HG03457 (cell line): ENCODE data around the gene ZSWIM6.
A peak's percentile ranks its signal among the peaks of the same experiment; 100 is the strongest.

Experiments used
- ATAC-seq: cut with Tn5 transposase; IDR thresholded peaks from one replicate; pipeline ENCODE4 v1.9.1; 2021; ENCODE audit warnings: moderate number of reproducible peaks; ENCODE audit not compliant: unreplicated experiment

ZSWIM6 gene

GRCh38 chr5:61331407-61332357, at the start of gene ZSWIM6:
TSS of gene ZSWIM6 (plus strand) at chr5:61332258. CDS start at chr5:61332273, 15 bp downstream.
- peak; percentile 78 for ATAC-seq

GRCh38 chr5:61283471-61283870, 48.6 kb upstream of the ZSWIM6 start:
- no peak for ATAC-seq

GRCh38 chr5:61285531-61285930, 46.5 kb upstream of the ZSWIM6 start:
- ATAC-seq: no peak

GRCh38 chr5:61286446-61287132, 45.5 kb upstream of the ZSWIM6 start:
- no peak for ATAC-seq

GRCh38 chr5:61287474-61287873, 44.6 kb upstream of the ZSWIM6 start:
- ATAC-seq: no peak

GRCh38 chr5:61289241-61289640, 42.8 kb upstream of the ZSWIM6 start:
- no peak for ATAC-seq

GRCh38 chr5:61289669-61290306, 42.3 kb upstream of the ZSWIM6 start:
- ATAC-seq: no peak

GRCh38 chr5:61290791-61291210, 41.3 kb upstream of the ZSWIM6 start:
- no peak for ATAC-seq

- no peak for ATAC-seq
Measured at GRCh38 chr5:61292062-61292657, 39.9 kb upstream of the ZSWIM6 start.

- ATAC-seq: no peak
Measured at GRCh38 chr5:61293071-61293470, 39.0 kb upstream of the ZSWIM6 start.

- ATAC-seq: no peak
Measured at GRCh38 chr5:61293873-61294272, 38.2 kb upstream of the ZSWIM6 start.

GRCh38 chr5:61295365-61295764, 36.7 kb upstream of the ZSWIM6 start:
- no peak for ATAC-seq

GRCh38 chr5:61298066-61298465, 34.0 kb upstream of the ZSWIM6 start:
- no peak for ATAC-seq

GRCh38 chr5:61298580-61298979, 33.5 kb upstream of the ZSWIM6 start:
- ATAC-seq: no peak

GRCh38 chr5:61299261-61299681, 32.8 kb upstream of the ZSWIM6 start:
- ATAC-seq: no peak

GRCh38 chr5:61301341-61302199, 30.5 kb upstream of the ZSWIM6 start:
- no peak for ATAC-seq

- no peak for ATAC-seq
Measured at GRCh38 chr5:61302200-61302563, 29.9 kb upstream of the ZSWIM6 start.

GRCh38 chr5:61303346-61303745, 28.7 kb upstream of the ZSWIM6 start:
- no peak for ATAC-seq

- no peak for ATAC-seq
Measured at GRCh38 chr5:61304590-61305381, 27.3 kb upstream of the ZSWIM6 start.
